ES-I3 (cell line): ENCODE results near the gene EVC2.

Source experiments
- H3K36me3 ChIP-seq: 2 replicates; pipeline ENCODE4 v1.6.1; 2013; ENCODE audit warnings: mild to moderate bottlenecking, low read length, control low read depth, moderate library complexity; ENCODE audit not compliant: insufficient read depth
- H3K4me1 ChIP-seq: 2 replicates; pipeline ENCODE4 v1.6.1; 2013; ENCODE audit warnings: mild to moderate bottlenecking, control low read depth, low read length; ENCODE audit not compliant: insufficient read depth
- H3K9ac ChIP-seq: 2 replicates; pipeline ENCODE4 v1.6.1; 2013; ENCODE audit warnings: low read depth, mild to moderate bottlenecking, low read length, moderate library complexity
- H3K9me3 ChIP-seq: 2 replicates; pipeline ENCODE4 v1.6.1; 2013; ENCODE audit warnings: mild to moderate bottlenecking, low read length, moderate library complexity; ENCODE audit not compliant: control insufficient read depth, insufficient read depth

EVC2 gene

GRCh38 chr4:5575941-5576340, 132.4 kb downstream of the EVC2 start:
- H3K4me1 ChIP-seq = no peaks in the 10 kb centered on the region
- H3K9me3 ChIP-seq = no peaks in the 10 kb centered on the region
- no peak overlapping the region for H3K9ac ChIP-seq
- no peaks in the 10 kb centered on the region; the same call in 1 of the 2 replicates for H3K36me3 ChIP-seq

GRCh38 chr4:5574386-5574785, 134.0 kb downstream of the EVC2 start:
- H3K9me3 ChIP-seq = no peaks in the 10 kb centered on the region
- H3K36me3 ChIP-seq = no peaks in the 10 kb centered on the region; the same call in 1 of the 2 replicates
- no peak overlapping the region for H3K9ac ChIP-seq
- no peaks in the 10 kb centered on the region for H3K4me1 ChIP-seq

DNA sequence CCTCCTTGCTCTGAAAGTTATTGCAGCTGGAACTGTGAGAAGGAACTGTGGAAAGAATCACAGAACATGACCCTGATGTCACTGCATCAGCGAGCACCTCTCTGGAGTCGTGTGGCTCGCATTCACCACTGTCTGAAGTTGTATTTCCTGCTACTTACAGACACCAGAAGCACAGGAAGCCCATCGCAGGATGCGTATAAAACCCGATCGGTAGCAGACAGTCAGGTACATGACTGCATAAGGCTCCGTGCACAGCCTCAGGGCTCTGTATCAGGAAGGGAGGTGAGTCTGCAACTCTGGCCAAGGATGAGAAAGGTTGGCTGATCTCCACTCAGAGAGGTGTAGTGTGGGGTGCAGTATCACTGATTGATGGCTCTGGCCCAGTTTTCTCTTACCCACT, 134.4 kb downstream of the EVC2 start:
- H3K36me3 ChIP-seq = no peaks in the 10 kb centered on the region; the same call in 1 of the 2 replicates
- no peaks in the 10 kb centered on the region for H3K9me3 ChIP-seq
- H3K9ac ChIP-seq = no peak overlapping the region
- no peaks in the 10 kb centered on the region for H3K4me1 ChIP-seq

DNA sequence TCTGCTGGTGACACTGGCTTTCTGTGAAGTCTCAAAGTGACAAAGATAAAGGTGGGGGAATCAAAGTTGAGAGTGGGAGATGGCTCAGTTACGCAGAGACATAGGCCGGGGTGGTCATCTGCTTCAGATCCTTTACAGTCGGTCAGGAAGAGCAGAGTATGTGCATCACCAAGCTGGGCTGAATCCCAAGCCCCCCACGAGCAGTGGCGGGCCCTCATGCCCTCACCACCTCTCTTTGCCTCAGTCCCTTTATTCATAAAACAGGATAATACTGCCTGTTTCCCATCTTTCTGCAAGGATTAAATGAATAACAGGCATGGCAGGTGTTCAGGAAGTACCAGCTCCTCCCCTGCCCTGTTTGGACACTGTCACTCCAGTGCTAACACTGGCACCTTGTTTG, 135.6 kb downstream of the EVC2 start:
- H3K4me1 ChIP-seq = no peaks in the 10 kb centered on the region

GRCh38 chr4:5572114-5572513, 136.2 kb downstream of the EVC2 start:
- no peaks in the 10 kb centered on the region for H3K4me1 ChIP-seq
- no peaks in the 10 kb centered on the region for H3K9me3 ChIP-seq
- H3K9ac ChIP-seq = no peak overlapping the region
- H3K36me3 ChIP-seq = no peaks in the 10 kb centered on the region; the same call in 1 of the 2 replicates

More for the DNA sequence above, 135.6 kb downstream of the EVC2 start:
- Histone ChIP-seq H3K9me3 (no peaks in the 10 kb centered on the region), H3K9ac (no peak overlapping the region), H3K36me3 (no peaks in the 10 kb centered on the region; the same call in 1 of the 2 replicates)

DNA sequence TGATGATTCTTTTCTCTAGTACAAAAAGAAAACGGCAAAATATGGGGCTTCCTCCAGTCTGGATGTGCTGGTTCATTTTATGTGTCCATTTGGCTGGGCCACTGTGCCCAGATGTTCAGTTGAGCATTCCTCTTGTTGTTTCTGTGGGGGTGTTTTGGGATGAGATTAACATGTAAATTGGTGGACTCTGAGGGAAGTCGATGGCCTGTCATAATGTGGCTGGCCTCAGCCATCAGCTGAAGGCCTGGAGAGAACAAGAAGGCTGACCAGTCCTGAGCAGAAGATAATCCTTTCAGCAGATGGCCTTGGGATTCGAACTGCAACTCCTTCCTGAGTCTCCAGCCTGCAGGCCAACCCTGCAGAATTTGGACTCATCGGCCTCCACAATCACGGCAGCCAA, 136.7 kb downstream of the EVC2 start:
- H3K9me3 ChIP-seq = no peaks in the 10 kb centered on the region
- no peak overlapping the region for H3K9ac ChIP-seq
- no peaks in the 10 kb centered on the region; the same call in 1 of the 2 replicates for H3K36me3 ChIP-seq
- no peaks in the 10 kb centered on the region for H3K4me1 ChIP-seq

DNA sequence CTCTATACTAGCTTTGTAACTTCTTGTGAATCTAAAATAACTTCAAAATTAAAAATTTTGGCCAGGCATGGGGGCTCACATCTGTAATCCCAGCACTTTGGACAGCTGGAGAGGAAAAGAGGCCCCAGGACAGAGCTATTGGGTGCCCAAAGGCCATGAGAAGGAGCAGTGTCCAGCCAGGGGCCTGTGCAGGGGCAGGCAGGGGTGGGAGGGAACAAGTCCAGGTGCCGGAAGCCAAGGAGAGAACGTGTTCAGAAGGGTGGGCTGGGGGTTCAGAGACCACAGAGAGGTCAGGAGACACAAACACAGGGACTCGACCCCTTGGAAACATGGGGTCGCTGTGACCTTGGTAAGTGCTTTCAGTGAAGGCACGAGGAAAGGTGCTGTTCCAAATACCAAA, 138.9 kb downstream of the EVC2 start:
- Histone ChIP-seq H3K9me3 (no peaks in the 10 kb centered on the region), H3K4me1 (no peaks in the 10 kb centered on the region), H3K9ac (no peak overlapping the region), H3K36me3 (no peaks in the 10 kb centered on the region; the same call in none of the 2 replicates)

- no peaks in the 10 kb centered on the region for H3K4me1 ChIP-seq
- no peaks in the 10 kb centered on the region; the same call in none of the 2 replicates for H3K36me3 ChIP-seq
- no peak overlapping the region for H3K9ac ChIP-seq
- H3K9me3 ChIP-seq = no peaks in the 10 kb centered on the region
These were observed 139.4 kb downstream of the EVC2 start for GRCh38 chr4:5568931-5569330.

DNA sequence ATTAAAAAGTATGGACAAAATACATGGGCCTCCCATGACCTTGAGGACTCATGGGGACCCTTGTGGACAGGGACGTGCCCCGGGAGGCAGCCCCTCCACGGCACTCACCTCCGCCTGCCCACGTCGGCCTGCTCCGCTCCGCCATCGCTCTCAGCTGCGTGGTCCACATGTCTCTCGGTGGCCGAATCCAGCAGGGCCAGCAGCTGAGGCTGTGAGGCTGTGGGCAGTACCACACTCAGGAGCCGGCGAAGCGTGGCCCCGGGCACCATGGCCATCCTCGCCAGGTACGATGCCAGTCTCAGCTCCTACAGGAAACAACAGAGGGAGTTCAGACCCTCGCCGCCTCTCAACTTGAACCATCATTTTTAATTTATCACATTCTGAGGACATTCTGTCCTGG, 140.0 kb downstream of the EVC2 start:
- Histone ChIP-seq H3K4me1 (no peaks in the 10 kb centered on the region), H3K36me3 (no peaks in the 10 kb centered on the region; the same call in none of the 2 replicates), H3K9ac (no peak overlapping the region), H3K9me3 (no peaks in the 10 kb centered on the region)

- no peaks in the 10 kb centered on the region for H3K4me1 ChIP-seq
- no peaks in the 10 kb centered on the region; the same call in 1 of the 2 replicates for H3K36me3 ChIP-seq
These were observed 141.4 kb downstream of the EVC2 start for GRCh38 chr4:5566991-5567390.

DNA sequence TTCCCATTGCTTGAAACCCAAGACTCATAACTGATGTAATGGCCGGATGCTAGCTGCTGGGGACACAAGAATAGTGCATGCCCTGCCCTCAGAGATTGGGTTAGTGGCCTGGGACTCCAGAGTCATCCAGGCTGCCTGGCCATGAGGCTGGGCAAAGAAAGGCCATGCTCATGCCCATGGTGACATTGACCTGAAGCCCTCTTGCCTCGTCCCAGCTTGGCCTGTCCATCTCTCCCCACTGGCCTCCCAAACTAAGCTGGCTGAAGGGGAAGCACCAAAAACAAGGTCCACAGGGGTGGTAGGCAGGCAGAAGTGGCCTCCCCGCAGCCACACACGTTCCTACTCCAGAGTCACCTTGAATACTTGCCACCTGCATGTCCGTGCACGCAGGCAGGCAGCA, 141.8 kb downstream of the EVC2 start:
- Histone ChIP-seq H3K36me3 (no peaks in the 10 kb centered on the region; the same call in 1 of the 2 replicates), H3K9me3 (no peaks in the 10 kb centered on the region), H3K4me1 (no peaks in the 10 kb centered on the region), H3K9ac (no peak overlapping the region)

More at GRCh38 chr4:5566991-5567390, 141.4 kb downstream of the EVC2 start:
- Histone ChIP-seq H3K9ac (no peak overlapping the region), H3K9me3 (no peaks in the 10 kb centered on the region)

GRCh38 chr4:5563856-5564255, 144.5 kb downstream of the EVC2 start:
- Histone ChIP-seq H3K4me1 (no peaks in the 10 kb centered on the region), H3K9ac (no peak overlapping the region), H3K36me3 (no peaks in the 10 kb centered on the region; the same call in 1 of the 2 replicates), H3K9me3 (no peaks in the 10 kb centered on the region)

DNA sequence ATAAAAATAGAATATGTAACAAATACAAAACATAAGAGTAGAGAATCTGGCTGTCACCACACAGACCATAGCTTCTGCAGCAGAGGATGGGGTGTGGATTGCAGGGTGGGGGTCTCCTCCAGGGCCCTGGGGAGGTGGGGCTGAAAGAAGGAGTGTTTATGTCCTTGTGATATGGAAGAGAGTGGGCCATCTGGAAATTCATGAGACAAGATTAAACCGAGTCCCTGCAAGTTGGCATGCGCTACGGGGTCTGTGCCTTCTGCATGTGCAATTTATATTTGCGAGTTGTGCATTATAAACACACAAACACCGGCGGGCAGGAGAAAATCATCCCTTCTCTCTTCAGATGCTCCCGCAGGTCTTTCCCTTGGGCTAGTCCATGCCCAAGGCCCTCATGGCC, 145.9 kb downstream of the EVC2 start:
- H3K9me3 ChIP-seq = no peaks in the 10 kb centered on the region
- H3K4me1 ChIP-seq = no peaks in the 10 kb centered on the region
- H3K9ac ChIP-seq = no peak overlapping the region
- no peaks in the 10 kb centered on the region; the same call in 1 of the 2 replicates for H3K36me3 ChIP-seq

GRCh38 chr4:5561286-5561685, 147.1 kb downstream of the EVC2 start:
- Histone ChIP-seq H3K9me3 (no peaks in the 10 kb centered on the region), H3K36me3 (no peaks in the 10 kb centered on the region; the same call in 1 of the 2 replicates), H3K9ac (no peak overlapping the region), H3K4me1 (no peaks in the 10 kb centered on the region)

GRCh38 chr4:5558502-5558901, 149.9 kb downstream of the EVC2 start:
- no peaks in the 10 kb centered on the region for H3K4me1 ChIP-seq
- H3K36me3 ChIP-seq = no peaks in the 10 kb centered on the region
- H3K9ac ChIP-seq = no peak overlapping the region
- H3K9me3 ChIP-seq = no peaks in the 10 kb centered on the region

GRCh38 chr4:5554376-5554775, 154.0 kb downstream of the EVC2 start:
- Histone ChIP-seq H3K9ac (no peak overlapping the region), H3K4me1 (no peaks in the 10 kb centered on the region), H3K36me3 (no peaks in the 10 kb centered on the region), H3K9me3 (peaks cover 5% of the 10 kb centered on the region; the same call in 1 of the 2 replicates)
